PC-9 (cell line): ENCODE data around the gene PURA.

ENCODE experiments used
- CTCF ChIP-seq: fragments of 200-600 bp; sonication (generic); conservative IDR thresholded peaks from 2 replicates; pipeline ENCODE4 v1.6.1; 2017; ENCODE audit warnings: mixed run types, antibody characterized with exemption, mild to moderate bottlenecking, moderate library complexity
- EZH2 ChIP-seq: fragments of 200-600 bp; sonication (generic); IDR thresholded peaks from 2 replicates; pipeline ENCODE4 v1.8.0; 2017; ENCODE audit warnings: antibody characterized with exemption, low read depth

- TF ChIP-seq CTCF, result no peak
- TF ChIP-seq EZH2, result no peak
Observed at GRCh38 chr5:140146523-140146842, 32.6 kb downstream of the PURA start.
